K562 (cell line): ENCODE measurements around the gene TPRG1L. TPM values are rescaled to one million over a fixed set of nuclear protein-coding genes. Genes with fewer than 3 reads are reported as not detected.

Experiments used
- ASH1L ChIP-seq: fragments of 450-650 bp; IDR thresholded peaks from 2 replicates; pipeline ENCODE4 v1.6.1; 2018; ENCODE audit warnings: borderline replicate concordance, mild to moderate bottlenecking, low read depth; ENCODE audit not compliant: partially characterized antibody
- CREB3L1 ChIP-seq: fragments of 450-650 bp; IDR thresholded peaks from 2 replicates; pipeline ENCODE4 v1.6.1; 2014; ENCODE audit warnings: low read depth, mild to moderate bottlenecking, moderate library complexity, borderline replicate concordance
- ELF4 ChIP-seq: fragments of 450-650 bp; formaldehyde crosslinking; IDR thresholded peaks from 2 replicates; pipeline ENCODE4 v1.4.0; 2022; ENCODE audit warnings: missing genetic modification characterization
- FIP1L1 ChIP-seq: fragments of 200-400 bp; formaldehyde crosslinking; IDR thresholded peaks from 2 replicates; pipeline ENCODE4 v1.6.1; 2018; ENCODE audit warnings: mild to moderate bottlenecking, low read depth, low read length; ENCODE audit not compliant: poor library complexity, severe bottlenecking
- PURB ChIP-seq: sonication (generic); formaldehyde crosslinking; IDR thresholded peaks from 2 replicates; pipeline ENCODE4 v1.9.0; 2021; ENCODE audit warnings: low read depth, mild to moderate bottlenecking, missing genetic modification reagents
- SAFB ChIP-seq: fragments of 200-400 bp; formaldehyde crosslinking; IDR thresholded peaks from 2 replicates; pipeline ENCODE4 v1.6.1; 2017; ENCODE audit warnings: low read depth, low read length, borderline replicate concordance
- ZBTB40 ChIP-seq, 2 experiments: fragments of 450-650 bp in 1 of 2; sonication (generic) in 1 of 2; formaldehyde crosslinking in 1 of 2; IDR thresholded peaks; 2 replicates each; pipeline versions ENCODE4 v1.7.1 to v1.9.0; 2016 to 2022; ENCODE audit warnings: inconsistent platforms in 1 of 2, mild to moderate bottlenecking in 1 of 2, missing genetic modification reagents in 1 of 2
- ZBTB43 ChIP-seq: sonication (generic); formaldehyde crosslinking; IDR thresholded peaks from 2 replicates; pipeline ENCODE4 v1.8.0; 2023; ENCODE audit warnings: mild to moderate bottlenecking, missing genetic modification reagents
- ZNF655 ChIP-seq: fragments of 250-450 bp; sonication (Bioruptor Pico); IDR thresholded peaks from 2 replicates; pipeline ENCODE4 v1.5.0; 2021
- polyA plus RNA-seq, 8 experiments: library from polyadenylated mRNA; depleted of rRNA in 4 of 8; stranded (reverse) in 5 of 8; unstranded in 3 of 8; fragments of >200 nt; fragmentation: Nextera tagmentation in 2 of 8; fragmentation: Illumina TruSeq in 1 of 8; extraction: Ambion mirVana in 2 of 8; extraction: Trizol in 1 of 8; gene quantifications; 2 replicates each; pipeline versions ENCODE4 v1.2.1 to v1.2.3, GENCODE V29; 2011 to 2014; ENCODE audit warnings: inconsistent platforms in 1 of 8, missing spikeins in 1 of 8
- total RNA-seq, 7 experiments: library from RNA; depleted of rRNA in 6 of 7; stranded (reverse); fragments of >200 nt in 6 of 7; fragmentation: Illumina TruSeq in 2 of 7; extraction: Trizol in 2 of 7; gene quantifications; 2 replicates each; pipeline versions ENCODE4 v1.2.1 to v1.2.3, GENCODE V29; 2011 to 2021; ENCODE audit warnings: low replicate concordance in 1 of 7

TPRG1L gene
- total and polyA plus RNA-seq, 9 of the 15 experiments (the other 6 are each of a cell fraction or from before 2014, with no cell fraction given), result 1.6 to 11.0 (median 6.2) TPM

- TF ChIP-seq CREB3L1 (no peak), ZBTB43 (CRISPR knock-in tag) (no peak), SAFB (no peak), PURB (CRISPR knock-in tag) (no peak), ZBTB40 (IDR thresholded peaks at IDR 0.05) (no peak), ZBTB40 (CRISPR knock-in tag; IDR thresholded peaks at IDR 0.05) (no peak), FIP1L1 (no peak), ASH1L (no peak), ZNF655 (no peak), ELF4 (CRISPR knock-in tag) (no peak)
Observed at GRCh38 chr1:3618881-3619671, 5.7 kb upstream of the TPRG1L start (continued).
